DND-41 (cell line): Measurements from ENCODE around the gene EFNB3.

Experiments
- ATAC-seq: fragments of 200-7000 bp; cut with Tn5 transposase; 3 replicates; pipeline ENCODE4 v1.9.1; 2021; ENCODE audit warnings: low read depth; ENCODE audit not compliant: insufficient read depth
- DNase-seq: peaks from one replicate; pipeline ENCODE4 v3.0.0-alpha.2; 2020
- H2AFZ ChIP-seq: 2 replicates; pipeline ENCODE4 v1.6.0; 2012; ENCODE audit warnings: low read depth, low read length
- H3K27ac ChIP-seq: 2 replicates; pipeline ENCODE4 v1.5.1; 2012; ENCODE audit warnings: low read length, inconsistent platforms
- H3K27me3 ChIP-seq: fragments of 200-600 bp; sonication (generic); 2 replicates; pipeline ENCODE4 v1.6.0; 2012; ENCODE audit warnings: low read length, mild to moderate bottlenecking, inconsistent platforms; ENCODE audit not compliant: insufficient read depth, poor library complexity
- H3K36me3 ChIP-seq: 2 replicates; pipeline ENCODE4 v1.5.1; 2012; ENCODE audit warnings: low read length, inconsistent platforms; ENCODE audit not compliant: insufficient read depth
- H3K4me1 ChIP-seq: 2 replicates; pipeline ENCODE4 v1.5.1; 2012; ENCODE audit warnings: mild to moderate bottlenecking, low read length; ENCODE audit not compliant: insufficient read depth
- H3K4me2 ChIP-seq: 2 replicates; pipeline ENCODE4 v1.6.0; 2012; ENCODE audit warnings: mild to moderate bottlenecking, moderate library complexity, low read length, inconsistent platforms; ENCODE audit not compliant: insufficient read depth
- H3K4me3 ChIP-seq, 2 experiments: fragments of 200-600 bp in 1 of 2; shearing (Covaris generic) in 1 of 2; 2 replicates each; pipeline ENCODE4 v1.5.1; 2012 to 2016; ENCODE audit warnings: inconsistent platforms in 2 of 2, low read length in 2 of 2, mild to moderate bottlenecking in 2 of 2, low read depth in 1 of 2, moderate library complexity in 1 of 2
- H3K79me2 ChIP-seq: 2 replicates; pipeline ENCODE4 v1.6.0; 2012; ENCODE audit warnings: low read length, inconsistent platforms; ENCODE audit not compliant: insufficient read depth
- H3K9ac ChIP-seq: 2 replicates; pipeline ENCODE4 v1.6.0; 2012; ENCODE audit warnings: low read depth, mild to moderate bottlenecking, inconsistent platforms, low read length, moderate library complexity
- H3K9me3 ChIP-seq: 2 replicates; pipeline ENCODE4 v1.5.1; 2012; ENCODE audit warnings: low read length, moderate library complexity, mild to moderate bottlenecking, inconsistent platforms; ENCODE audit not compliant: insufficient read depth, severe bottlenecking
- H4K20me1 ChIP-seq: 2 replicates; pipeline ENCODE4 v1.6.0; 2012; ENCODE audit warnings: low read length; ENCODE audit not compliant: insufficient read depth
- CTCF ChIP-seq: IDR thresholded peaks from 2 replicates; pipeline ENCODE4 v1.5.1; 2012; ENCODE audit warnings: borderline replicate concordance, low read length, moderate library complexity, mild to moderate bottlenecking; ENCODE audit not compliant: poor library complexity, severe bottlenecking; ENCODE audit errors: extremely low read depth
- EZH2 ChIP-seq: IDR thresholded peaks from 3 replicates; pipeline ENCODE4 v1.6.1; 2012; ENCODE audit warnings: borderline replicate concordance, low read depth, mild to moderate bottlenecking, moderate library complexity, low read length, inconsistent platforms; ENCODE audit not compliant: severe bottlenecking

EFNB3 gene

GRCh38 chr17:7717756-7718350 lies 12.9 kb downstream of the EFNB3 start:
- Histone ChIP-seq H3K4me3 (no peak overlapping the region), H3K9ac (no peak overlapping the region), H2AFZ (no peak overlapping the region), H3K9me3 (no peaks in the 10 kb centered on the region), H3K4me1 (peaks cover 27% of the 10 kb centered on the region), H4K20me1 (peaks cover 5% of the 10 kb centered on the region), H3K27ac (no peak overlapping the region), H3K36me3 (no peaks in the 10 kb centered on the region), H3K27me3 (peaks cover 73% of the 10 kb centered on the region), H3K79me2 (no peaks in the 10 kb centered on the region), H3K4me2 (peak overlapping the region; percentile 45)
- ATAC-seq (peak; percentile 43; the same call in 1 of the 3 replicates), DNase-seq (peak; percentile 35)
- no peak for TF ChIP-seq CTCF
- peak; percentile 72 for TF ChIP-seq EZH2

GRCh38 chr17:7719661-7720060 lies 14.7 kb downstream of the EFNB3 start:
- Histone ChIP-seq H3K9ac (no peak overlapping the region), H3K4me2 (no peak overlapping the region), H3K36me3 (no peaks in the 10 kb centered on the region), H3K79me2 (no peaks in the 10 kb centered on the region), H3K27me3 (peaks cover 66% of the 10 kb centered on the region), H4K20me1 (peaks cover 3% of the 10 kb centered on the region), H3K27ac (no peak overlapping the region), H3K9me3 (no peaks in the 10 kb centered on the region), H3K4me3 (no peak overlapping the region), H2AFZ (no peak overlapping the region), H3K4me1 (peaks cover 14% of the 10 kb centered on the region)
- ATAC-seq (no peak), DNase-seq (no peak)
- no peak for TF ChIP-seq EZH2
- no peak for TF ChIP-seq CTCF

- H4K20me1 ChIP-seq: peaks cover 2% of the 10 kb centered on the region; the same call in 1 of the 2 replicates
- no peak overlapping the region for H3K9ac ChIP-seq
- peaks cover 64% of the 10 kb centered on the region for H3K27me3 ChIP-seq
- H3K27ac ChIP-seq: no peak overlapping the region
- ATAC-seq (no peak), DNase-seq (no peak)
- no peak overlapping the region for H3K4me2 ChIP-seq
- no peak for TF ChIP-seq EZH2
- no peaks in the 10 kb centered on the region for H3K36me3 ChIP-seq
- H2AFZ ChIP-seq: no peak overlapping the region
- H3K4me3 ChIP-seq: no peak overlapping the region
- peaks cover 12% of the 10 kb centered on the region for H3K4me1 ChIP-seq
- H3K9me3 ChIP-seq: no peaks in the 10 kb centered on the region
- H3K79me2 ChIP-seq: no peaks in the 10 kb centered on the region
Observed at GRCh38 chr17:7720125-7720524, 15.1 kb downstream of the EFNB3 start.

- peaks cover 12% of the 10 kb centered on the region for H3K4me1 ChIP-seq
- no peak overlapping the region for H3K27ac ChIP-seq
- no peaks in the 10 kb centered on the region for H4K20me1 ChIP-seq
- DNase-seq (no peak), ATAC-seq (no peak)
- no peak overlapping the region for H3K9ac ChIP-seq
- H3K27me3 ChIP-seq: peaks cover 53% of the 10 kb centered on the region
- H3K9me3 ChIP-seq: no peaks in the 10 kb centered on the region
- no peaks in the 10 kb centered on the region for H3K36me3 ChIP-seq
- H3K79me2 ChIP-seq: no peaks in the 10 kb centered on the region
- H2AFZ ChIP-seq: no peak overlapping the region
- no peak overlapping the region for H3K4me2 ChIP-seq
- no peak overlapping the region for H3K4me3 ChIP-seq
- TF ChIP-seq EZH2: no peak
- TF ChIP-seq CTCF: no peak
Observed at GRCh38 chr17:7721612-7722011, 16.6 kb downstream of the EFNB3 start.
